Body of pancreas (tissue), 4 donors: ENCODE results near the gene WFS1.

Experiments
- CTCF ChIP-seq, 7 experiments: fragments of 450-650 bp in 4 of 7; fragments of 200-600 bp in 3 of 7; sonication (generic) in 3 of 7; IDR thresholded peaks; one replicate each; pipeline ENCODE4 v1.5.1; 2016 to 2019; ENCODE audit warnings: antibody characterized with exemption in 7 of 7
- POLR2A ChIP-seq, 3 donors: fragments of 450-650 bp; IDR thresholded peaks; one replicate each; pipeline ENCODE4 v1.6.1; 2016; ENCODE audit warnings: antibody characterized with exemption in 3 of 3, mild to moderate bottlenecking in 2 of 3

GRCh38 chr4:6275898-6276806 lies 6.5 kb downstream of the WFS1 start:
- no peak for TF ChIP-seq CTCF (IDR thresholded peaks at IDR 0.05)
- TF ChIP-seq POLR2A (IDR thresholded peaks at IDR 0.05): no peak
